PC-3 (cell line): Measurements from ENCODE around the gene MAPKBP1. TPM values are rescaled to one million over a fixed set of nuclear protein-coding genes. Genes with fewer than 3 reads are reported as not detected.

Source experiments
- ATAC-seq: fragments of 200-7000 bp; cut with Tn5 transposase; 2 replicates; pipeline ENCODE4 v1.9.1; 2020; ENCODE audit warnings: mild to moderate bottlenecking, moderate library complexity
- BruUV-seq: library from RNA; stranded (reverse); fragments of 400-500 nt; replicated peaks from 2 replicates; lab custom pipeline; 2021; lab: Mats Ljungman, UMichigan
- CTCF ChIA-PET: fragments of 300-600 bp; sonication (Branson Sonifier 250); formaldehyde crosslinking; loops from one replicate; lab custom pipeline; 2022; ENCODE audit warnings: antibody characterized with exemption; lab: Charles Lee
- POLR2A ChIA-PET: fragments of 300-600 bp; sonication (Branson Sonifier 250); formaldehyde crosslinking; loops from one replicate; lab custom pipeline; 2022; ENCODE audit warnings: antibody characterized with exemption; ENCODE audit not compliant: unreplicated experiment; lab: Charles Lee
- DNase-seq: peaks from one replicate; pipeline ENCODE4 v3.0.0-alpha.2; 2015
- H2AFZ ChIP-seq: fragments of 300-600 bp; sonication (generic); 2 replicates; pipeline ENCODE4 v1.6.0; 2016; ENCODE audit warnings: antibody characterized with exemption, low read length
- H3F3A ChIP-seq: fragments of 300-600 bp; sonication (generic); one replicate; pipeline ENCODE4 v1.6.0; 2017; ENCODE audit warnings: antibody characterized with exemption, low read length, control low read depth, mild to moderate bottlenecking; ENCODE audit not compliant: unreplicated experiment
- H3K27ac ChIP-seq: fragments of 300-600 bp; sonication (generic); 2 replicates; pipeline ENCODE4 v1.5.1; 2016; ENCODE audit warnings: mild to moderate bottlenecking, low read length
- H3K27me3 ChIP-seq: fragments of 300-600 bp; sonication (generic); 2 replicates; pipeline ENCODE4 v1.6.1; 2016; ENCODE audit warnings: low read length, mixed read lengths
- H3K36me3 ChIP-seq: fragments of 300-600 bp; sonication (generic); 2 replicates; pipeline ENCODE4 v1.6.1; 2016; ENCODE audit warnings: low read depth, mixed run types, low read length, mixed read lengths
- H3K4me1 ChIP-seq: fragments of 300-600 bp; sonication (generic); 2 replicates; pipeline ENCODE4 v1.5.1; 2016; ENCODE audit warnings: low read length; ENCODE audit not compliant: insufficient read depth
- H3K4me2 ChIP-seq: fragments of 300-600 bp; sonication (generic); 2 replicates; pipeline ENCODE4 v1.6.0; 2016; ENCODE audit warnings: low read length
- H3K4me3 ChIP-seq: fragments of 300-600 bp; sonication (generic); 2 replicates; pipeline ENCODE4 v1.5.1; 2016; ENCODE audit warnings: mild to moderate bottlenecking, low read length, mixed read lengths
- H3K79me2 ChIP-seq: fragments of 300-600 bp; sonication (generic); 2 replicates; pipeline ENCODE4 v1.6.1; 2017; ENCODE audit warnings: low read length, mixed read lengths
- H3K9ac ChIP-seq: fragments of 300-600 bp; sonication (generic); 2 replicates; pipeline ENCODE4 v1.6.0; 2016; ENCODE audit warnings: mild to moderate bottlenecking, low read length
- H3K9me2 ChIP-seq: fragments of 300-600 bp; sonication (generic); replicated peaks from 2 replicates; pipeline ENCODE4 v1.6.1; 2016; ENCODE audit warnings: mixed run types, low read length, mixed read lengths
- H3K9me3 ChIP-seq: fragments of 300-600 bp; sonication (generic); 2 replicates; pipeline ENCODE4 v1.6.1; 2016; ENCODE audit warnings: low read length, mixed read lengths
- H4K20me1 ChIP-seq: fragments of 300-600 bp; sonication (generic); 2 replicates; pipeline ENCODE4 v1.6.1; 2016; ENCODE audit warnings: low read length, mixed read lengths
- CTCF ChIP-seq: fragments of 300-600 bp; sonication (generic); conservative IDR thresholded peaks from 2 replicates; pipeline ENCODE4 v1.5.1; 2017; ENCODE audit warnings: antibody characterized with exemption, low read depth, mild to moderate bottlenecking, low read length
- EZH2 ChIP-seq: fragments of 300-600 bp; sonication (generic); IDR thresholded peaks from one replicate; pipeline ENCODE4 v1.6.1; 2017; ENCODE audit warnings: antibody characterized with exemption, mild to moderate bottlenecking, low read length; ENCODE audit not compliant: unreplicated experiment
- EZH2phosphoT487 ChIP-seq: fragments of 300-600 bp; sonication (generic); IDR thresholded peaks from 2 replicates; pipeline ENCODE4 v1.6.1; 2018; ENCODE audit warnings: mild to moderate bottlenecking, antibody characterized with exemption, low read length, borderline replicate concordance
- intact Hi-C: fragments of 100-400 bp; cut with micrococcal nuclease; formaldehyde crosslinking; loops from 2 replicates; pipeline ENCODE4 v1.9.0; 2023
- total RNA-seq: library from RNA; depleted of rRNA; stranded (reverse); fragments of >200 nt; gene quantifications from 2 replicates; pipeline ENCODE4 v1.2.3, GENCODE V29; 2014

Gene MAPKBP1
- total RNA-seq, 1 experiment from 2014 or later: 29.1 TPM

GRCh38 chr15:41827290-41827879 is 53.1 kb downstream of the MAPKBP1 start:
- ChIA-PET CTCF (interaction anchor here (0.6 to 1.1 kb wide), 2 partner anchors 36 to 53 kb away, joined by 3 to 4 read pairs; partner anchors contain the start of gene MAPKBP1), POLR2A (interaction anchor here (0.6 kb wide), 1 partner anchor 145 kb away, joined by 7 read pairs; no protein-coding TSS in a partner anchor)
- H4K20me1 ChIP-seq: no peaks in the 10 kb centered on the region
- H2AFZ ChIP-seq: peak overlapping the region; percentile 89
- H3K36me3 ChIP-seq: no peaks in the 10 kb centered on the region; the same call in 1 of the 2 replicates
- peak overlapping the region; percentile 61 for H3K9ac ChIP-seq
- H3K4me2 ChIP-seq: peak overlapping the region; percentile 93
- intact Hi-C loops: loop anchor here (10.0 kb wide), 1 partner anchor 147 kb away; the partner anchor contains the start of gene EHD4
- peaks cover 17% of the 10 kb centered on the region for H3K4me1 ChIP-seq
- no peaks in the 10 kb centered on the region for H3K9me3 ChIP-seq
- H3K79me2 ChIP-seq: peaks cover 19% of the 10 kb centered on the region
- no peaks in the 10 kb centered on the region for H3F3A ChIP-seq
- peak overlapping the region; percentile 87 for H3K4me3 ChIP-seq
- H3K27me3 ChIP-seq: no peaks in the 10 kb centered on the region
- no peak overlapping the region for H3K27ac ChIP-seq
- peak; percentile 3 for ATAC-seq
- DNase-seq: no peak
- H3K9me2 ChIP-seq: no peaks in the 10 kb centered on the region
- BruUV-seq: no TSS peak
- no peak; the same call in 1 of the 2 replicates for TF ChIP-seq CTCF
- TF ChIP-seq EZH2phosphoT487: no peak
- no peak for TF ChIP-seq EZH2

- ChIA-PET CTCF (interaction anchor here (0.5 to 1.1 kb wide), 2 partner anchors 54 to 123 kb away, joined by 4 read pairs; partner anchors contain the start of gene MAPKBP1), POLR2A (no interaction called here)
- Histone ChIP-seq H3K79me2 (peaks cover 19% of the 10 kb centered on the region), H3K9ac (peak within 1 kb of the TSS; percentile 85), H3K9me3 (no peaks in the 10 kb centered on the region), H3K27me3 (no peaks in the 10 kb centered on the region), H3K36me3 (no peaks in the 10 kb centered on the region), H2AFZ (peak within 1 kb of the TSS; percentile 89), H3K4me1 (peaks cover 25% of the 10 kb centered on the region), H3F3A (no peaks in the 10 kb centered on the region), H4K20me1 (no peaks in the 10 kb centered on the region), H3K27ac (peak within 1 kb of the TSS; percentile 47), H3K4me3 (peak within 1 kb of the TSS; percentile 87), H3K9me2 (no peaks in the 10 kb centered on the region), H3K4me2 (peak within 1 kb of the TSS; percentile 93)
- TSS peak; percentile 44 for BruUV-seq
- intact Hi-C loops: loop anchor here (2.0 to 10.0 kb wide), 3 partner anchors 67 to 147 kb away; partner anchors contain the start of genes EHD4 and SPTBN5
- peak; percentile 85 for ATAC-seq
- peak; percentile 88 for DNase-seq
- TF ChIP-seq EZH2 (no peak), CTCF (no peak), EZH2phosphoT487 (no peak)
Measured at GRCh38 chr15:41827880-41828806, 53.9 kb downstream of the MAPKBP1 start, which contains the start of gene JMJD7. TSS of gene JMJD7 (plus strand) at chr15:41828092. CDS start at chr15:41828125, 33 bp downstream.
